ENCODE results near the gene ATP12A. TPM values are rescaled to one million over a fixed set of nuclear protein-coding genes. Genes with fewer than 3 reads are reported as not detected.

The ATP12A gene
- total and polyA plus RNA-seq, 12 donors: not detected

DNA sequence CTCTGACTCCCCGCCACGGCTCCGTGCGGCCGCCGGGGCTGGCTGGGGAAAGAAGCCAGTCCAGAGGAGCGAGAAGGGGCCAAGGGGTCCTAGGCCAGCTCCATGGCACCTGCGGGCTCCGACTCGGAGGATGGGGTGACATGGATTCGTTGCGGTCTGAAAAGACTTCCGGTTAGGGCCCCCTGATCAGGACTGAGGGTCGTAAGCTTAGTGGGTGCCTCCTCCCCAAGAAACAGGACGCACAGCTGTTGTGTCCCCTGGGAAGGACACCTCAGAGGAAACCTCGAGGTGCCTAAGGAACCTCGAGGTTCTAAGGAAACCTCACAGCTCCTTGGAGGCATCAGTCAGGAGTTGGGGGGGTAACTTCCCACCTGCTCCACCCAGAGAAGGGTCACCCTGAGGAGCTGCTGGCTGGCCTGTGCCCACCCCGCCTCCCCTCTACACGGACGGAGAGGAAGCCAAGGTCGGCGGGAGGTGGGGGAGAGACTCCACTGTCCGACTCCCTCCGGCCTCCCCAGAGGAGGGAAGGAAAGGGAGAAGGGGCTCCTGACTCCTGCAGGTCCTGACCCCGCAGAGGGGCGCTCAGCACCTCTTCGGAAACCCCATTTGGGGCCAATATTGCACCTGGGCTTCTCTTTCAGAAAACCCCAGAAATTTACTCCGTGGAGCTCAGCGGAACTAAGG is 855 bp downstream of the ATP12A start:
- 39 to 41% methylated on average over 29 of the region's 29 CpGs for WGBS, 2 donors
- DNase-seq (no peak), ATAC-seq (no peak)
- H3K4me1 ChIP-seq: peaks cover 0 to 27% (median 12%) of the 10 kb centered on the region in 9 donors
- intact Hi-C loops (cut with DNase I): loop anchor here in 1 of 10 donors (10.0 kb wide), 1 partner anchor 54 kb away; no protein-coding TSS in a partner anchor
- no peaks in the 10 kb centered on the region for H3K9me3 ChIP-seq
- TF ChIP-seq, protein P1, sequence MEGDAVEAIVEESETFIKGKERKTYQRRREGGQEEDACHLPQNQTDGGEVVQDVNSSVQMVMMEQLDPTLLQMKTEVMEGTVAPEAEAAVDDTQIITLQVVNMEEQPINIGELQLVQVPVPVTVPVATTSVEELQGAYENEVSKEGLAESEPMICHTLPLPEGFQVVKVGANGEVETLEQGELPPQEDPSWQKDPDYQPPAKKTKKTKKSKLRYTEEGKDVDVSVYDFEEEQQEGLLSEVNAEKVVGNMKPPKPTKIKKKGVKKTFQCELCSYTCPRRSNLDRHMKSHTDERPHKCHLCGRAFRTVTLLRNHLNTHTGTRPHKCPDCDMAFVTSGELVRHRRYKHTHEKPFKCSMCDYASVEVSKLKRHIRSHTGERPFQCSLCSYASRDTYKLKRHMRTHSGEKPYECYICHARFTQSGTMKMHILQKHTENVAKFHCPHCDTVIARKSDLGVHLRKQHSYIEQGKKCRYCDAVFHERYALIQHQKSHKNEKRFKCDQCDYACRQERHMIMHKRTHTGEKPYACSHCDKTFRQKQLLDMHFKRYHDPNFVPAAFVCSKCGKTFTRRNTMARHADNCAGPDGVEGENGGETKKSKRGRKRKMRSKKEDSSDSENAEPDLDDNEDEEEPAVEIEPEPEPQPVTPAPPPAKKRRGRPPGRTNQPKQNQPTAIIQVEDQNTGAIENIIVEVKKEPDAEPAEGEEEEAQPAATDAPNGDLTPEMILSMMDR (IDR thresholded peaks at IDR 0.05): no peak
- no peaks in the 10 kb centered on the region for H3K36me3 ChIP-seq
- no peak overlapping the region for H3K27ac ChIP-seq
- H3K4me3 ChIP-seq: peak overlapping the region in 7 of 10 donors; percentile 18 to 49 (median 37)
- peaks cover 12 to 55% (median 51%) of the 10 kb centered on the region in 7 donors for H3K27me3 ChIP-seq

DNA sequence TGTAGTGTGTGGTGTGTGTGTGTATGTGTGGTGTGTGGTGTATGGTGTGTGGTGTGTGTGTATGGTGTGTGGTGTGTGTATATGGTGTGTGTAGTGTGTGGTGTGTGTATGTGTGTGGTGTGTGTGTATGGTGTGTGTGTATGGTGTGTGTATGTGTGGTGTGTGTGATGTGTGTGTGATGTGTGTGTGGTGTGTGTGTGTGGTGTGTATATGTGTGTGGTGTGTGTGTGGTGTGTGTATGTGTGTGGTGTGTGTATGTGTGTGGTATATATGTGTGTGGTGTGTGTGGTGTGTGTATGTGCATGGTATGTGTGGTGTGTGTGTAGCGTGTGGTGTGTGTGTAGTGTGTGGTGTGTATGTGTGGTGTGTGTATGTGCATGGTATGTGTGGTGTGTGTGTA is 1.7 kb downstream of the ATP12A start:
- WGBS, 2 donors: 94 to 99% methylated on average over 1 of the region's 1 CpG
- intact Hi-C loops (cut with DNase I): loop anchor here in 1 of 10 donors (10.0 kb wide), 1 partner anchor 53 kb away; no protein-coding TSS in a partner anchor
- TF ChIP-seq, protein P1 (IDR thresholded peaks at IDR 0.05): no peak
- Histone ChIP-seq H3K4me3 (no peak overlapping the region), H3K9me3 (no peaks in the 10 kb centered on the region), H3K4me1 (peaks cover 0 to 27% (median 12%) of the 10 kb centered on the region in 9 donors), H3K36me3 (no peaks in the 10 kb centered on the region), H3K27me3 (peaks cover 12 to 49% (median 45%) of the 10 kb centered on the region in 7 donors), H3K27ac (no peak overlapping the region)
- no peak for DNase-seq
- ATAC-seq: peak in 1 of 8 donors; percentile 24

DNA sequence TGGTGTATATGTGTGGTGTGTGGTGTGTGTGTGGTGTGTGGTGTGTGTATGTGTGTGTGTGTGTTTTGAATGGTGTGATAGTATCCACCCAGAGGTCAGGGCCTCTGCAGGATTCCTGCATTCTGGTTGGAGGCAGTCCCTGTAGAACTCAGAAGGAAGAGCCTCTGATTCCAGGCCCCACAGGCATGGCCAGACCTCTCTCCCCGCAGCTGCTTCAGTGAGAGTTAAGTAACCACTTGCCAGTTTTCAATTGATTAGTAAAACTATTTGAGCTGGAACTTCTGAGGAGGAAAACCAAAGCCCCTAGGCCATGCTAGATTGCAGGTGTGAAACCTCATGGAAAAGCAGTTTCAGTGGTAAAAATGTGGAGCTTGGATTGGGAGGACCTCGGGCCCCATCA is 2.1 kb downstream of the ATP12A start:
- H3K27ac ChIP-seq: no peak overlapping the region
- no peak for DNase-seq
- H3K36me3 ChIP-seq: no peaks in the 10 kb centered on the region
- H3K9me3 ChIP-seq: no peaks in the 10 kb centered on the region
- H3K27me3 ChIP-seq: peaks cover 12 to 47% (median 41%) of the 10 kb centered on the region in 7 donors
- no peak for ATAC-seq
- TF ChIP-seq, protein P1 (IDR thresholded peaks at IDR 0.05): no peak
- 46 to 65% methylated on average over 2 of the region's 2 CpGs for WGBS, 2 donors
- H3K4me3 ChIP-seq: no peak overlapping the region
- intact Hi-C loops (cut with DNase I): loop anchor here in 1 of 10 donors (10.0 kb wide), 1 partner anchor 52 kb away; no protein-coding TSS in a partner anchor
- peaks cover 0 to 27% (median 12%) of the 10 kb centered on the region in 9 donors for H3K4me1 ChIP-seq

DNA sequence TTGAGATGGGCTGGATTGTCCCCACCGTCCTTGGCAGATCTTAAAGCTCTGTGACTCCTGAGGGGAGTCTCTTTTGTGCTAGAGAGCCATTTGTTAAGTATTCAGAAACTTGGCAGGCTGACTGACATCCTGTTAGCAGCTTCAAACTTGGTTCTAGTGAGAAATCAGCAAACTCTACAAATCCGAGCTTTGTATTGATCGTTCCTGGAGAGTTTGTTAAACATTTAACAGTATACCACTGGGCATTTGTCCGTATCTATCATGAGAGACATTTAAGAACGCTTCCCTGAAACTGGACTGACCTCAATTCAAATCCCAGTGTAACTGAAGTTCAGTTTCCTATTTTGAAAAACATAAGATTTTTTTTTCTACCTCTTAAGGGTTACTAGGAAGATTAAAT is 3.1 kb downstream of the ATP12A start:
- H3K4me3 ChIP-seq: no peak overlapping the region
- H3K36me3 ChIP-seq: no peaks in the 10 kb centered on the region
- H3K27me3 ChIP-seq: peaks cover 12 to 46% (median 33%) of the 10 kb centered on the region in 7 donors
- H3K4me1 ChIP-seq: peaks cover 0 to 27% (median 12%) of the 10 kb centered on the region in 9 donors
- H3K27ac ChIP-seq: no peak overlapping the region
- WGBS, 2 donors: 43 to 45% methylated on average over 5 of the region's 5 CpGs
- no peaks in the 10 kb centered on the region for H3K9me3 ChIP-seq
- TF ChIP-seq, protein P1 (IDR thresholded peaks at IDR 0.05): no peak
- DNase-seq (no peak), ATAC-seq (no peak)
- intact Hi-C loops (cut with DNase I): loop anchor here in 1 of 10 donors (10.0 kb wide), 1 partner anchor 51 kb away; no protein-coding TSS in a partner anchor

Data from heart right ventricle (tissue), 16 donors.